H1 (cell line): ENCODE data around the gene GALNT17. TPM values are rescaled to one million over a fixed set of nuclear protein-coding genes. Genes with fewer than 3 reads are reported as not detected.

Experiments used
- CTCF ChIA-PET: fragments of 300-600 bp; sonication (Branson Sonifier 250); formaldehyde crosslinking; loops from one replicate; lab custom pipeline; 2021; ENCODE audit not compliant: partially characterized antibody; lab: Charles Lee
- POLR2A ChIA-PET: fragments of 300-600 bp; sonication (Branson Sonifier 250); formaldehyde crosslinking; loops from one replicate; lab custom pipeline; 2021; ENCODE audit warnings: inconsistent platforms; ENCODE audit not compliant: partially characterized antibody; lab: Charles Lee
- DNase-seq, 2 experiments: peaks; one replicate each; pipeline versions ENCODE4 v3.0.0 to v3.0.0-alpha.2; 2010 to 2022; ENCODE audit warnings: low spot score in 2 of 2, low read depth in 1 of 2, mixed read lengths in 1 of 2
- FAIRE-seq: peaks from 2 replicates; lab custom pipeline; 2011; peaks lifted over from hg19 to GRCh38; lab: Jason Lieb, UNC
- H2AFZ ChIP-seq: 2 replicates; pipeline ENCODE4 v1.8.1; 2012; ENCODE audit warnings: low read length, inconsistent platforms
- H2AK5ac ChIP-seq: 2 replicates; pipeline ENCODE4 v1.6.1; 2013; ENCODE audit warnings: low read depth, low read length
- H2BK120ac ChIP-seq: replicated peaks from 2 replicates; pipeline ENCODE3; 2013; ENCODE audit warnings: low read depth, low read length, inconsistent platforms
- H2BK12ac ChIP-seq: 2 replicates; pipeline ENCODE4 v1.6.1; 2013; ENCODE audit warnings: low read depth, low read length
- H2BK15ac ChIP-seq: 2 replicates; pipeline ENCODE4 v1.6.1; 2013; ENCODE audit warnings: low read length
- H2BK20ac ChIP-seq: 2 replicates; pipeline ENCODE4 v1.6.1; 2013; ENCODE audit warnings: low read length
- H2BK5ac ChIP-seq: 2 replicates; pipeline ENCODE4 v1.6.1; 2013; ENCODE audit warnings: low read depth, low read length
- H3K14ac ChIP-seq: 2 replicates; pipeline ENCODE4 v1.6.1; 2013; ENCODE audit warnings: inconsistent platforms; ENCODE audit not compliant: insufficient read length
- H3K18ac ChIP-seq: 2 replicates; pipeline ENCODE4 v1.6.1; 2013; ENCODE audit warnings: low read length; ENCODE audit errors: extremely low read depth
- H3K23ac ChIP-seq: 2 replicates; pipeline ENCODE4 v1.6.1; 2013; ENCODE audit warnings: inconsistent platforms; ENCODE audit not compliant: insufficient read length
- H3K23me2 ChIP-seq: 2 replicates; pipeline ENCODE4 v1.6.1; 2013; ENCODE audit warnings: low read depth, low read length
- H3K27ac ChIP-seq: 2 replicates; pipeline ENCODE4 v1.6.1; 2011; ENCODE audit warnings: low read depth, low read length, inconsistent platforms
- H3K27me3 ChIP-seq, 4 experiments: replicated peaks in 1 of 4; 1 replicate in 1 of 4; 2 replicates in 3 of 4; pipeline versions ENCODE4 v1.6.1 to v1.8.1; 2011 to 2013; ENCODE audit warnings: low read length in 3 of 4, mild to moderate bottlenecking in 3 of 4, inconsistent platforms in 2 of 4, mixed read lengths in 2 of 4, moderate library complexity in 1 of 4; ENCODE audit not compliant: control insufficient read depth in 3 of 4, insufficient read depth in 3 of 4; ENCODE audit errors: extremely low read depth in 1 of 4
- H3K36me3 ChIP-seq, 4 experiments: 2 replicates each; pipeline versions ENCODE4 v1.6.1 to v1.8.1; 2011 to 2013; ENCODE audit warnings: mild to moderate bottlenecking in 4 of 4, low read length in 3 of 4, moderate library complexity in 2 of 4, control low read depth in 1 of 4, inconsistent platforms in 1 of 4; ENCODE audit not compliant: insufficient read depth in 4 of 4, control insufficient read depth in 2 of 4
- H3K4ac ChIP-seq: replicated peaks from 2 replicates; pipeline ENCODE3; 2013; ENCODE audit warnings: low read length, low read depth, mixed read lengths, inconsistent platforms; ENCODE audit not compliant: insufficient read length
- H3K4me1 ChIP-seq, 4 experiments: replicated peaks in 1 of 4; 1 replicate in 1 of 4; 2 replicates in 3 of 4; pipeline versions ENCODE4 v1.6.1 to v1.8.1; 2011 to 2013; ENCODE audit warnings: low read length in 3 of 4, inconsistent platforms in 2 of 4, mixed read lengths in 1 of 4; ENCODE audit not compliant: insufficient read depth in 4 of 4, control insufficient read depth in 3 of 4
- H3K4me2 ChIP-seq, 2 experiments: 2 replicates each; pipeline versions ENCODE4 v1.6.1 to v1.8.1; 2011 to 2013; ENCODE audit warnings: low read depth in 2 of 2, low read length in 2 of 2, control low read depth in 1 of 2, inconsistent platforms in 1 of 2, mild to moderate bottlenecking in 1 of 2; ENCODE audit not compliant: insufficient read depth in 1 of 2
- H3K4me3 ChIP-seq, 4 experiments: fragments of 200-600, 300-600 bp in 1 of 4; sonication (generic), shearing (Covaris generic), sonication (Bioruptor Twin) in 1 of 4; 2 replicates each; pipeline versions ENCODE4 v1.5.1 to v1.8.1; 2011 to 2016; ENCODE audit warnings: low read length in 4 of 4, low read depth in 3 of 4, control low read depth in 2 of 4, inconsistent platforms in 2 of 4, mild to moderate bottlenecking in 2 of 4, mixed read lengths in 1 of 4, moderate library complexity in 1 of 4; ENCODE audit not compliant: insufficient read depth in 2 of 4; ENCODE audit errors: extremely low read depth in 1 of 4
- H3K56ac ChIP-seq: replicated peaks from 2 replicates; pipeline ENCODE3; 2013; ENCODE audit warnings: low read depth, mild to moderate bottlenecking, mixed read lengths, low read length, inconsistent platforms; ENCODE audit not compliant: insufficient read length
- H3K79me1 ChIP-seq: 2 replicates; pipeline ENCODE4 v1.6.1; 2013; ENCODE audit warnings: low read depth, low read length, control low read depth
- H3K79me2 ChIP-seq, 2 experiments: 2 replicates each; pipeline versions ENCODE4 v1.6.1 to v1.8.1; 2012 to 2013; ENCODE audit warnings: low read length in 2 of 2, mild to moderate bottlenecking in 2 of 2, inconsistent platforms in 1 of 2; ENCODE audit not compliant: insufficient read depth in 2 of 2, control insufficient read depth in 1 of 2
- H3K9ac ChIP-seq, 4 experiments: replicated peaks in 1 of 4; 1 replicate in 1 of 4; 2 replicates in 3 of 4; pipeline versions ENCODE4 v1.6.1 to v1.8.1; 2011 to 2013; ENCODE audit warnings: low read depth in 3 of 4, low read length in 3 of 4, control low read depth in 2 of 4, mild to moderate bottlenecking in 2 of 4, moderate library complexity in 2 of 4, inconsistent platforms in 1 of 4; ENCODE audit errors: extremely low read depth in 1 of 4
- H3K9me3 ChIP-seq, 2 experiments: 2 replicates each; pipeline versions ENCODE4 v1.6.1 to v1.8.1; 2012 to 2013; ENCODE audit warnings: mild to moderate bottlenecking in 2 of 2, moderate library complexity in 2 of 2, control low read depth in 1 of 2, inconsistent platforms in 1 of 2, low read depth in 1 of 2, low read length in 1 of 2, mixed read lengths in 1 of 2; ENCODE audit not compliant: insufficient read depth in 2 of 2
- H4K20me1 ChIP-seq, 2 experiments: replicated peaks in 1 of 2; 2 replicates each; pipeline versions ENCODE3 to v1.8.1; 2011 to 2013; ENCODE audit warnings: inconsistent platforms in 2 of 2, low read length in 2 of 2, mild to moderate bottlenecking in 1 of 2; ENCODE audit not compliant: insufficient read depth in 2 of 2, control insufficient read depth in 1 of 2
- H4K5ac ChIP-seq: 2 replicates; pipeline ENCODE4 v1.6.1; 2013; ENCODE audit warnings: low read length, low read depth, mixed read lengths, inconsistent platforms; ENCODE audit not compliant: insufficient read length
- H4K8ac ChIP-seq: 2 replicates; pipeline ENCODE4 v1.8.0; 2013; ENCODE audit warnings: mild to moderate bottlenecking, moderate library complexity, low read length, inconsistent platforms; ENCODE audit not compliant: insufficient read depth; ENCODE audit errors: extremely low read depth
- H4K91ac ChIP-seq: replicated peaks from 2 replicates; pipeline ENCODE3; 2013; ENCODE audit warnings: low read length, mixed read lengths, inconsistent platforms; ENCODE audit not compliant: insufficient read length
- CBX5 ChIP-seq: fragments of 300-800, 300-1000 bp; sonication (generic); IDR thresholded peaks from 2 replicates; pipeline ENCODE4 v1.7.1; 2016; ENCODE audit warnings: antibody characterized with exemption, low read length, low read depth
- CTBP2 ChIP-seq: IDR thresholded peaks from 2 replicates; pipeline ENCODE4 v1.7.0; 2011; ENCODE audit warnings: borderline replicate concordance, mild to moderate bottlenecking, moderate library complexity, mixed read lengths, low read length; ENCODE audit not compliant: insufficient read depth, insufficient read length
- EZH2 ChIP-seq: fragments of 200-600 bp; sonication (generic); IDR thresholded peaks from 2 replicates; pipeline ENCODE4 v1.7.1; 2012; ENCODE audit warnings: low read depth, mild to moderate bottlenecking, moderate library complexity, low read length, inconsistent platforms; ENCODE audit not compliant: severe bottlenecking
- FOSL1 ChIP-seq: IDR thresholded peaks from 2 replicates; pipeline ENCODE4 v1.6.1; 2011; ENCODE audit warnings: mild to moderate bottlenecking, low read depth, low read length, moderate library complexity; ENCODE audit not compliant: insufficient read depth
- GABPA ChIP-seq: IDR thresholded peaks from 2 replicates; pipeline ENCODE4 v1.6.1; 2011; ENCODE audit warnings: mild to moderate bottlenecking, low read length, moderate library complexity, borderline replicate concordance; ENCODE audit not compliant: insufficient read depth
- HDAC6 ChIP-seq: IDR thresholded peaks from one replicate; pipeline ENCODE4 v1.7.1; 2012; ENCODE audit warnings: low read depth, mild to moderate bottlenecking, inconsistent platforms, low read length, moderate library complexity
- NANOG ChIP-seq: IDR thresholded peaks from 2 replicates; pipeline ENCODE4 v1.6.1; 2011; ENCODE audit warnings: low read length, low read depth, mild to moderate bottlenecking, inconsistent platforms; ENCODE audit not compliant: insufficient read depth, poor library complexity, severe bottlenecking
- NRF1 ChIP-seq: IDR thresholded peaks from 2 replicates; pipeline ENCODE4 v1.6.1; 2011; ENCODE audit warnings: mild to moderate bottlenecking, low read depth, low read length, improper control_type of control experiment
- SIRT6 ChIP-seq: IDR thresholded peaks from one replicate; pipeline ENCODE4 v1.7.1; 2012; ENCODE audit warnings: low read length, inconsistent platforms
- SUZ12 ChIP-seq: fragments of 200-600 bp; sonication (generic); IDR thresholded peaks from 2 replicates; pipeline ENCODE4 v1.6.1; 2012; ENCODE audit warnings: mild to moderate bottlenecking, inconsistent platforms, low read length, moderate library complexity, mixed read lengths
- TCF12 ChIP-seq: IDR thresholded peaks from 2 replicates; pipeline ENCODE4 v1.6.1; 2011; ENCODE audit warnings: low read depth, mild to moderate bottlenecking, low read length
- WGBS, 2 experiments: shearing (Covaris generic) in 1 of 2; methylation state at CpG; one replicate each; pipeline versions ENCODE4 v1.1.6 to v1.1.7; 2013 to 2015; ENCODE audit warnings: low lambda C conversion rate in 2 of 2, mixed read lengths in 2 of 2, inconsistent platforms in 1 of 2, low coverage in 1 of 2, missing lambda C conversion rate in 1 of 2; ENCODE audit not compliant: insufficient replicate concordance in 2 of 2, insufficient coverage in 1 of 2, insufficient read length in 1 of 2; ENCODE audit errors: extremely low coverage in 1 of 2, missing lambda C conversion rate in 1 of 2; 5-methylcytosine and 5-hydroxymethylcytosine counted together
- polyA plus RNA-seq, 7 experiments: library from polyadenylated mRNA; depleted of rRNA in 3 of 7; stranded (reverse) in 5 of 7; unstranded in 2 of 7; fragments of >200 nt in 5 of 7; fragments of 200-250 nt in 2 of 7; gene quantifications; 1 replicate in 5 of 7; 2 replicates in 1 of 7; 4 replicates in 1 of 7; pipeline versions ENCODE4 v1.2.1 to v1.2.3, GENCODE V29; 2011 to 2013; ENCODE audit warnings: missing spikeins in 2 of 7, mixed read lengths in 2 of 7
- total RNA-seq: library from RNA; stranded (reverse); fragmentation: NEBNext Ultra II Directional; extraction: Animal tissue kit (Norgen Biotek cat#: 25700); gene quantifications from 2 replicates; pipeline ENCODE4 v1.2.1, GENCODE V29; 2021
- TF ChIP-seq, protein P1 (sequence below): IDR thresholded peaks from 2 replicates; pipeline ENCODE4 v1.6.1; 2012; ENCODE audit warnings: inconsistent platforms

Gene GALNT17
- total and polyA plus RNA-seq, 2 of the 8 experiments (the other 6 are each of a cell fraction or from before 2014, with no cell fraction given) = 37.7 to 47.0 TPM

- Histone ChIP-seq H4K20me1 (no peaks in the 10 kb centered on the region), H4K5ac (no peak overlapping the region), H3K18ac (no peak overlapping the region), H4K8ac (no peak overlapping the region), H3K79me2 (no peaks in the 10 kb centered on the region), H3K4me2 (no peak overlapping the region), H3K36me3 (peaks cover 0 to 39% (median 4%) of the 10 kb centered on the region in 4 experiments; a peak in 5 of 8 replicates), H2BK120ac (no peak overlapping the region), H3K79me1 (no peaks in the 10 kb centered on the region), H2AK5ac (no peak overlapping the region), H2AFZ (no peak overlapping the region), H3K4me1 (no peaks in the 10 kb centered on the region), H2BK15ac (no peak overlapping the region), H3K9me3 (peaks cover 21 to 22% of the 10 kb centered on the region in 2 experiments), H2BK20ac (no peak overlapping the region), H4K91ac (no peak overlapping the region), H2BK5ac (no peak overlapping the region), H3K9ac (no peak overlapping the region), H3K4ac (no peak overlapping the region), H3K27me3 (no peaks in the 10 kb centered on the region), H3K14ac (no peak overlapping the region), H3K4me3 (no peak overlapping the region), H3K27ac (no peak overlapping the region), H3K23ac (no peak overlapping the region), H2BK12ac (no peak overlapping the region), H3K56ac (no peak overlapping the region), H3K23me2 (no peaks in the 10 kb centered on the region; the same call in 1 of the 2 replicates)
- POLR2A ChIA-PET = no interaction called here
- CTCF ChIA-PET = interaction anchor here (1.0 kb wide), 1 partner anchor 60 kb away, joined by 3 read pairs; no protein-coding TSS in a partner anchor
- DNase-seq (no peak), FAIRE-seq (no peak)
- 85% methylated on average over 7 of the region's 7 CpGs; no CpG with 5 or more reads in 1 of the 2 experiments for WGBS, 2 experiments
- TF ChIP-seq GABPA (no peak), CBX5 (no peak), SUZ12 (no peak), HDAC6 (no peak), NRF1 (no peak), EZH2 (no peak), FOSL1 (no peak), CTBP2 (no peak), NANOG (no peak), TCF12 (no peak), SIRT6 (no peak)
- TF ChIP-seq, protein P1, sequence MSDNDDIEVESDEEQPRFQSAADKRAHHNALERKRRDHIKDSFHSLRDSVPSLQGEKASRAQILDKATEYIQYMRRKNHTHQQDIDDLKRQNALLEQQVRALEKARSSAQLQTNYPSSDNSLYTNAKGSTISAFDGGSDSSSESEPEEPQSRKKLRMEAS = no peak
Observed at GRCh38 chr7:71517940-71518699, 386.2 kb downstream of the GALNT17 start.
